Activated CD8-positive, alpha-beta memory T cell treated with anti-CD3 and anti-CD28 coated beads, Interleukin-2, amount 50 U/mL, for 1 hour (primary cell): ENCODE measurements around the gene SFMBT2.
"Not testable (repeated sequence)": the region's sequence is repeated elsewhere in the genome, so short reads cannot be mapped to it uniquely, and the experiment has no call there.

Experiments used
- DNase-seq: peaks from one replicate; pipeline ENCODE4 v3.0.0-alpha.2; 2020; ENCODE audit errors: extremely low read depth

The SFMBT2 gene

DNA sequence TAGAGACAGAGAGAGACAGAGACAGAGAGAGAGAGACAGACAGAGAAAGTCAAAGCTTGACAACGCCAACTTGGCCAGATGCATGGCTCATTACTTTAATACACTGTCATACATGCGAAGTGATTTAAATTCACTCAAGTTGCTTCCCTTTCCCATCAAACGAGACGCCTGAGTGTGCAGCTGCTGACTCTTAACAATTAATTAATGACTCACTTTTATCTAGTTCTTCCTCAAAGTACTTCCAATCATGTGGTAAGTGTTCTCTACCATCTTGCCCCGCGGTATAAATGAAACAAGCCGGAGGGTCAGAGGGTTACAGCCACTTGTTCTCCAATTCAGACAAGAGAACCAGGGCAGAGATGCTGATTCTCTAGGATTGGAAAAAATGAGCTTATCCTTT is 90.8 kb downstream of the SFMBT2 start:
- DNase-seq: no peak

DNA sequence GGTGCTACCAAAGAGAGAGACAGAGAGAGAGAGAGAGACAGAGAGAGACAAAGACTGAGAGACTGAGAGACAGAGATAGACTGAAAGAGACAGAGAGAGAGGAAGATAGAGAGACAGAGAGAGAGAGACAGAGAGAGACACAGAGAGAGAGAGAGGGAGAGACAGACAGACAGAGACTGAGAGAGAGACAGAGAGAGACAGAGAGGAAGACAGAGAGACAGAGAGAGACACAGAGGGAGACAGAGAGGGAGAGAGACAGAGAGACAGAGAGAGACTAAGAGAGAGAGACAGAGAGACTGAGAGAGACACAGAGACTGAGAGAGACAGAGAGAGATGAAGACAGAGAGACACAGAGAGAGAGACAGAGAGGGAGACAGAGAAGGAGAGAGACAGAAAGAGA is 91.2 kb downstream of the SFMBT2 start:
- DNase-seq: no peak

DNA sequence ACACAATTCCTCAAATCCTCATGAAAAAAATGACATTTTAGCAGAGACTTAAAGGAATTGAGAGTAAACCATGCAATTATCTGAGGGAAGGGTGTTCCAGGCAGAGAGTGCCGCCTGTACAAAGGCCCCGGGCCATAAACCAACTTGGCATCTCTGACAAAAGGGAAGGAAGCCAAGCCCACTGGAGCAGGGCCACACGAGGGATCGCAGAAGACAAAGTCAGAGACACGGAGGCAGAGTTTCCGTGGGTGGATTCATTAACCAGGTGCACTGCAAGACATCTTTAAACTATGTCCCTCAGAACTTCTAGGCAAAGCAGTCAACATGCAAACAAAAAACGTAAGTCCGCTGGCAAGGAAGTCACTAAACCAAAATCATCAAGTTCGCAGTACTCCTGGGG is 92.0 kb downstream of the SFMBT2 start:
- no peak for DNase-seq

DNA sequence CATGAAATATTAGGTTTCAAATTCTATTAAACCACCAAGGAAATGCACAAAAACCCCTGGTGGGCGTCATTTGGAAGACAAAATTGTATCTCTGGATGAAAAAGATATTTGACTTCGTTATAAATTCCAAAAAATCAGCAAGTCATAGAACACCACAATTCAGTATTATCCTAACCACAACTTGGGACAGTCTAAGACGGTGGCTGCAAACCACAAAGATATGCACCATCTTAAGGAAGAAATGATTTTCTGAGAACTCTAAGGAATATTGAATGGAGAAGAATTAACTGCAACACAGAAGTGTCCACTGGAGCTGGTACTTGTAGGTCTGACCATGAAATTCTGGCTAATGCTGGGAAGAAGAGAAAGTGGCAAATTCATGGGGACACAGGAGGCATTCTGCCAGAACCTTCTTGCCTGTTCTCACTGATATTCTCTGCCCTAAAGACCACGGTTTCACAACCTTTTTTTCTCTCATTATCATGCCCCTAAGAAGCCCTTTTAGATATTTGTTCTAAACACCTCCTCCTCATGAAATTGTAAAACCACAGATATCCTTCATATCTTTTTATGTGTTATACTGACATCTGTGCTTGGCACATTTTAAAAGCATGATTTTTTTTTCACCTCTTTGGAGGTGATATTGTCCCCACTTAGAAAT is 92.9 kb downstream of the SFMBT2 start:
- DNase-seq: no peak

DNA sequence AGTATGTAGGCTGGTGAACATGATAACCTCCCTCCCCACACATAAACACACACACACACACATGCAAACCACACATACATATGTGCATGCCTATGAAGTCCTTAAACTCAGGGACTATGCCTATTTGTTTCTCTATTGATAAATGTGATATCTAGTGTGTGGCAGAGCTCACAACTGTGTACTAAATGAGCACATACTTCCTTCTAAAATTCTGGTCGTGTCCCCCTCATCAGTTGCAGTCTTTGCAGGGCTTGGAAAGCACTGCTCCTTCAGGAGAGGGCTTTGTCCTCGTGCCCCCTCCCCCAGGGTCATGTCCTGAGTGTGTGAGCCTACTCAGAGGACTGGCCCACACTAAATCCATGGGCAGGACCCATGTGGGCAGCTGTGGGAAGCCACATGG is 94.0 kb downstream of the SFMBT2 start:
- no peak for DNase-seq

DNA sequence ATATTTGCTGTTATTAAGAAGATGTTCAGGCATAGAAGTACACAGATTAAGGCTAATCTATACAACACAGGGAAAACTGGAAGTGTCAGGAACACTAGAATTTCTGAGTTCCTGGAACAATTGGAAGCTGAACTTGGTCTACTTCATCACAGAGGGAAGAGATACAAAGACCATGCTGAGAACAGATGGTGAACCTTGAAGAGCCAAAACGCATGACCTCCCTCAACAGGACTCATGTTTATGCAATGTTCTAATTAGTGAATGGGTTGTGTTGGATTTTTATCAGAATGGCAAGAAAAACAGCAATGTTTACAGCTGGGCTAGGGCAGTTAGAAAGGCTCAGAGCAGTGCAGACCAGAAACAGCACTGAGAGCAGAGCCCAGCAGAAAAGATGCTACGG is 94.9 kb downstream of the SFMBT2 start:
- no peak for DNase-seq

DNA sequence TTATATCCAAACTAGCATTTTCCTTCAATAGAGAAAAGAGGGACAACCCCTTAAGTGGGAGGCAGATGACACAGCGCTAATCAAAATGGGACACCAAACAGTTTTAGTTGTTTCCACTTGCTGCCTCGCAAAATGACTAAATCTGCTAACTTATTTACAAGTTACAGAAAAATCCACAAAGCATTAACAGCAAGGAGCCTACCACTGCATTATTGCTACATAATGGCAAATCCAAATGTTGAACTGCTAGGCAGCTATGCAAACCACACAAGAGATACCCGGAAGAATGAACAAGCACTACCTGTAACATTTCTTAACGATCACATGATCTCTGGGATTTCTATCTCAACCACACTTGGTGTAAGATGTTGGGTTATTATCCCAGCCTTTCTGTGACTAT is 96.7 kb downstream of the SFMBT2 start:
- DNase-seq: no peak

DNA sequence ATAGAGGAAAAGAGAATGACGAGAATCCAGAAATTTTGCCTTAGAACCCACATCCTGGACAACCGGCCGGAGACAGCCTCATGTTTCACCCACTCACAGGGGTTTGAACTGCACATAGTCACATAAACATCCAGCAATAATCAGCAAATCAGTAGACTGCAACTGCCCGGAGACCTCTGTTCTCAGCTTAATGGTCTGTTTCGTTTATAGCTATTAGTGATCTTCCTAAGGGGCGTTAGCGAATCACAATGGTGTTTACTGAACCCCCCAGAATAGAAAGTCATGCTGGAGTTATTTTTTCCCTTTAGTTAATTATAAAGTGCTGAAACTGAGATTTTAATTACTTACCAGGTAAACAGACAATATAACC is 98.4 kb downstream of the SFMBT2 start:
- no peak for DNase-seq

DNA sequence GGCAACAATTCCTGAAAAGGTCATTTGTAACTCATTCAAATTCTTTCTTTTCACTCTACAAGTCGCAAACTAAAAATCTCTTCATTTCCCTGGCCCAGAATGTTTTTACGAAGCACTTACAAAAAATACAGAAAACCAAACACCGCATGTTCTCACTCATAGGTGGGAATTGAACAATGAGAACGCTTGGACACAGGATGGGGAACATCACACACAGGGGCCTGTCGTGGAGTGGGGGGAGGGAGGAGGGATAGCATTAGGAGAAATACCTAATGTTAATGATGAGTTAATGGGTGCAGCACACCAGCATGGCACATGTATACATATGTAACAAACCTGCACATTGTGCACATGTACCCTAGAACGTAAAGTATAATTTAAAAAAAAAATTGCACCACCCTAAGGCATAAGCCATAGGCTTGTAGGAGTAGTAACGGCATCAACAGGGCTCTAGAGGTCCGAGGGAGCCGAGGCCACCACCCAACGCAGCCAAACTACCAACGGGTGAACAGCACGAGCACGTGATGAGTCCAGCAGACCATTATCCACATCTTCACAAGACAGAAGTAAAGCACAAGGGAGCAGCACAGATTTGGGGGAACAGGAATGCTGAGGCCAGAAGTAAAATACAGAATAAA is 98.9 kb downstream of the SFMBT2 start:
- not testable (repeated sequence) for DNase-seq

DNA sequence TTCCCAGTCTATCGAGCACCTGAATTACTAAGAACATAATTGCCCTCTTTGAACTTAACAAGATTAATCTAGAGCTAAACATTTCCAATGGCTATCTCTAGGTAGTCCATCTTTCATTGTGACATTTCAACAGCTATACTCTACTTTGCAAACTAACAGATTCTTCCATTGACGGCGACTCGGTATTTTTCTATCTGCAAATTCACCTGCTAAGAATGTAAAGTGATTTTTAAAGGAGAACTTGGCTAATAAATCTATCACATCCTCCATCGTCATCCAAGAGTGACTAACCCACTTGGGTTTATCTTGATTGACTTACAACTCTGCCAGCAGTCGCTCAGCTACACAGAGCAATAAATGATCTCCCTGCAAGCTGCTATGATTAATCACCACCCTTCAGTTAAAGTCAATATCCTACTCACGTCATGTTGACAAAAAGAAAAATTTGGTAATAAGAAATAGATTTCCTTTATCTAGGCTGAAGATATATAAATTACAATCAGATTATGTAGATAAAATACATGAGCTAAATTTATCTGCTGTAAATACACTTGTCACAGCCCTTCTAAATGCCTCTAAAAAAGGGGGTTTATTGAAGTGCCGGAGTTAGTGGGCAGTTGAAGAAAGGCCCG is 99.5 kb downstream of the SFMBT2 start:
- no peak for DNase-seq

DNA sequence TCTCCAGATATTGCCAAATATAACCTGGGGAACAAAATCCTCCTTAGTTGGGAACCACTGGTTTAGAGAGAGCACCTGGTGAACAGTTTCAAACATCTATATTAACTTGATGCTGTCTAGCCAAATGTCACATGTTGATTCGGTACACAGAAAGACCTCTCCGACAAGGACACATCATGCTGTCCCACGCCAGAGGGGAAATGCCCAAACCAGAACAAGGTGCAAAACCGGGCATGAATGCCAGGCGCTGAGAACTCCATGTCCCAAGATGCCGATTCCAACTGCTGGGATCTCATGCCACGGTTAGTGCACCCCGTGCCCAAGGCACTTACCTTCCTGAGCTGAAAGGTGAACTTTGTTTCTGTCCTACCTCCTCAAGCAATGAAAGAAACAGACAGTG is 100.8 kb downstream of the SFMBT2 start:
- DNase-seq: no peak

DNA sequence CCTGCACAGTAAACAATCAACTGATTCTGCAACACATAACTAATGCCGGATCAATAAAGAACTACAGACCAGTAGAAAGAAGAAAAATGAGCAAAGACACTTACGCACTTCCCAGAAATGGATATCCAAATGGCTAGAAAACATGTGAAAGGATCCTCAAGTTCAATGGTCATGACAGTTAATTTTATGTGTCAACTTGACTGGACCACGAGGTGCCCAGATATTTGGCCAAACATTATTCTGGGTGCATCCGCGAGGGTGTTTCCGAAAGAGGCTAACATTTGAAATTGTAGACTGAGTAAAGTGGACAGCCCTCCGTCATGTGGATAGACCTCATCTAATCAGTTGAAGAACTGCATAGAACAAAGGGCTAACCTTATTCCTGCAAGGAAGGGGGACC is 102.0 kb downstream of the SFMBT2 start:
- no peak for DNase-seq

DNA sequence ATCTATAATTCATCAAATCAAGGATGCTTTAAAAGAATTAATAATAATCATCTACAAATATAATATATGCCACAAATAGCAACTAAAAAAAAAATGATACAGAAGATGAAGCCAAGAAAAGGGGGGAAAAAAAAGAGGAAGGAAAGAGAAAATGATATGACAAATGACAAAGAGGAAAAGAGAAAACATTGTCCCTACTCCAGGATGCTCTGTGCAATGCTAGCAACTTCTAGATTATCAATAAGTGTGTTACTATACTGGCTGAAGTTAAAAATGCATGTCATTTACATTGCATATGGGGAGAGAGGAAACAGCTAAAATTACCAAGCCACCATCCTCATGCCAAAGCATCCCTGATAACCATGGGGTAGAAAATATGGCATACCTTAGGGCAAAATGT is 104.2 kb downstream of the SFMBT2 start:
- DNase-seq: no peak

DNA sequence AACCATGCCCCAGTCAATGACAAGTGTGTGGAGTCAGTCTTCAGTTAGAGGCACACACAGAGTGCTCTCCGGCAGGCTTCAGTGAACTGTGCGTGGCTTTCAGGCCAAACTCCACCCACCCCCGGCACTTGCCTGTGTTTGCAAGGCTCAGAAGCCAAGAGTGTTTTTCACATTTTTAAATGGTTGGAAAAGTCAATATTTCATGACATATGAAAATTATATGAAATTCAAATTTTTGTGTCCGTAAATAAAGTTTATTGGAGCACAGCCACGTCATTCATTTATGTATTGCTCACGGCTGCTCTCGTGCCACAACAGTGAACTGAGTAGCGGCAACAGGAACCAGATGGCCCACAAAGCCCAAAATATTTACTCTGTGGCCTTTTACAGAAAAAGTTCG is 104.7 kb downstream of the SFMBT2 start:
- DNase-seq: no peak

DNA sequence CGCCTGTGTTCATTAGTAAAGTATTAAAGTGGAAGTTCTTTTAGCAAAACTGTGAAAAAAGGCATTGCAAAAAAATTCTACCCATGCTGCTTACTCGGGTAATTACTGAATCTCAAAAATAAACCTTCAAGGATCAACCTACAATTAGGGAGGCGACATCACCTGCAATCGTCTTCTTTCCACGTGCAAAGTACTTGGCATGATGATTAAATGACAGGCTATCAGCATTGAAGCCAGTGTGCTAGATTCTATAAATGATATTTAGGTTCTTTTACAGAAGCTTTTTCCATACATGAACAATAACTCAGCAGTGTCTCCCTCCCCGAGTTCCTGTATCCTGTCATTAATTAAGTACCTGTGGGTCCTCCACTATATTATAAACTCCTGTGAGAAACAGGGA is 105.8 kb downstream of the SFMBT2 start:
- no peak for DNase-seq

DNA sequence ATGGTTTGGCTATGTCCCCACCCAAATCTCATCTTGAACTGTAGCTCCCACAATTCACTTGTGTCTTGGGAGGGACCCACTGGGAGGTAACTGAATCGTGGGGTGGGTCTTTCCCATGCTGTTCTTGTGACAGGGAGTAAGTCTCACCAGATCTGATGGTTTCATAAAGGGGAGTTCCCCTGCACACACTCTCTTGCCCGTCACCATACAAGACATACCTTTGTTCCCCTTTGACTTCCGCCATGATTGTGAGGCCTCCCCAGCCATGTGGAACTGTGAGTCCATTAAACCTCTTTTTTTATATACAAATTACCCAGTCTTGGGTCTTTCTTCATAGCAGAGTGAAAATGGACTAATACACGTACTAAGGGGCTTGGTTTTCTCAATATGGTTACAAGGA is 106.7 kb downstream of the SFMBT2 start:
- DNase-seq: no peak

DNA sequence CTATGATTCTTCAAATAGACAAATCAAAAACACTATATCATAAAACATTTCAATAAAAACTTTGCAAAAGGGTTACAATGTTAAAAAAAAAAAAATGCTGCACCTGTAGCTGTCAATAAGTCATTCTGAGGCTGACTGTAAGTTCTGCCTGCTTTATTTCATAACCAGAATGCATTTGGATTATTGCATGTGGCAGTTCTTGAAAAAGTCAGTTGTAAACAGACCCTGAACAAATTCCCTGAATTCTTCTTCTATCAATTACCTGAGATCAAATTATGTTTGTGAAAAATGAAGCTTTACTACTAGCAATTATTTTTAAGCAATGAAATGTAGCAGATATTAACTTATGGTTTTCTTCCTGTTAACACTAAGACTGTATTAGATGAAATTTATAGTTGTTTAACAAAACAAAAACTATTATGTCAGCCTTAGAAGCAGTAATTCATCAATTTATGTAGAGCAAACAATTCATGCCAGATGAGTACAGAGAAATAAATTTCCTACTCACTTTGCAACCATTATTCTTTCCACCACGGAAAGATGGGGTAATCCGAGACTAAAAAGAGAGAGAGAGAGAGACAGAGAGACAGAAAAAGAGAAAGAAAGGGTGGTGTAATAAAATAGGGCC is 107.8 kb downstream of the SFMBT2 start:
- DNase-seq: no peak

DNA sequence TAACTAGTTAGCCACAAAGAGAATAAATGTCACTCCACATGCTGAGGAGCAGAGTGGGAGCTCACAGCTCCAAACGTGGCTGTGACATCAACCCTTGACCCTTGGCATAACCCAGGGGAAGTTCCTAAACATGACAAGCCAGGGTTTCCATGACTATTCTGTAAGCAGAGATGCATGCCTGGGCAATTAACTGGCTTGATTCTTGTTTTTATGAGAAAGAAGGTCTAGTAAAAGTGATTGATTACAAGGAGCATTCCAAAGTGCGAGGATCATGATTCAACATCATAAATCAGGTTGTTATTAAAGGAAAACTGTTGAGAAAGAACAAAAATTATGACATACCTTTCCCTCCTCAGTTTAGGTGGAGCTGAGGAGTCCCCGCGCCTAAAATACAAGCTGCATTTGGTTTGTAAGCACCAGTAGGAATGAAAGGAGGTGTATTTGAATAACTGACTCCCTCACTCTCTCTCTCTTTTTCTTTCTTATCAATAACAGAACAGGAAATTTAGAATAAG is 108.4 kb downstream of the SFMBT2 start:
- DNase-seq: no peak

DNA sequence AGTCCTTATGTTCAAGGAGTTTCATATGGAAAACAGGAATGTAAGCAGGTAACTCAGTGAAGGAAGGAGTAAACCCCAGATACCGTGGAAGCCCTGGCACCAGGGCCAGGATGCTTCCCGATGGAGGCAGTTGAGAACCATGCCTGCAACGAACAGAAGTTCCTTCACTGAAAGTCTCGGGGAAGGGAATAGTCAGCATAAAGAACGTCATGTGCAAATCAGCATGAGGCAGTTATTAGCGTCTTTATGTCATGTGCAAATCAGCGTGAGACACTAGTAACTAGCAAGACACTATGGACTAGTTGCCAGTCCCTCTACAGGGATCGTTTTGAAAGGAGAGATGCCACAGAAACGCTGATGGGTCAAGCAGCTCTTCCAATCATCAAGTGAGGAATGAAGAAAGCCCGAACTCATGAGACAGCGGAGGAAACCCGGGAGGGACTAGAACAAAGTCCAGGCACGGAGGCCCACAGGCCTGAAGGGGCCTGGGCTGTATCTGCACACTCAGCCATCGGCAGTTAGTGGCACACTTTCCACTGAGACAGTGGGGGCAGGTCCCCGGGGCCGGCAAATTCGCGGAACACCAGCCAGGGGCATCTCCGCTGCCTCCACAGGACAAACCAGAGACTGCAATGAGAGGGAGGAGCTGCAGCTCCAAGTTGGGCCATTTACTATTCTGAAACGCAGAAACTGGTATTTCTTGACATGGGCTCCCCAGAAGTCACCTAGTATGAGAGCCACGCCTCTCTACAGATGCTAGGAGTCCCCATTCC is 109.6 kb downstream of the SFMBT2 start:
- DNase-seq: no peak

DNA sequence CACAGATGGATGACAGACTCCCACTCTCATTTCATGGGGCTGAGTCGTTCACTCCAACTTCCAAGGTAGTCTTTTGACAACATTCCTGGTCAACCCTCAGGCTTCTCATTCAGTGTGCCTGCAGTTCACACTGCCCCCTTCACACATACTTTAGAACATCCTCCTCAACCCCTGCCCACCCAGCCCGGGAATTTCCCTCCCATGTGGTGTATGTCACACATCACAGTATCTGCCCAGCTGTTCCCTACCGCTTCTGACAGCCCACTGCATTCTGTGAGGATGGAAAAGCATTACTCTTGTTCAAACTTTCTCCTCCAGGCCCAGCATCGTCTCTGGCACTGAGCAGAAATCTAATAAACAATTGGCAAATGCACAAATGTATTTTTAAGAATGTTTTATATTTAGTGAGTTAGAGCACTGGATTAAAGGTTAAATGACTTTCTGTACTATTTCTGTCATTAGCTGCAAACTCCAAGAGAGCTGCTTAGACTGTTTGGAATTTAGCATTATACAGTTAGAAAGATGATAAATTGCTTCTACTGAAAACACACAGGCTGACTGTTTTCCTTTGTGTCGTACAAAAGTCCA is 110.4 kb downstream of the SFMBT2 start:
- no peak for DNase-seq

DNA sequence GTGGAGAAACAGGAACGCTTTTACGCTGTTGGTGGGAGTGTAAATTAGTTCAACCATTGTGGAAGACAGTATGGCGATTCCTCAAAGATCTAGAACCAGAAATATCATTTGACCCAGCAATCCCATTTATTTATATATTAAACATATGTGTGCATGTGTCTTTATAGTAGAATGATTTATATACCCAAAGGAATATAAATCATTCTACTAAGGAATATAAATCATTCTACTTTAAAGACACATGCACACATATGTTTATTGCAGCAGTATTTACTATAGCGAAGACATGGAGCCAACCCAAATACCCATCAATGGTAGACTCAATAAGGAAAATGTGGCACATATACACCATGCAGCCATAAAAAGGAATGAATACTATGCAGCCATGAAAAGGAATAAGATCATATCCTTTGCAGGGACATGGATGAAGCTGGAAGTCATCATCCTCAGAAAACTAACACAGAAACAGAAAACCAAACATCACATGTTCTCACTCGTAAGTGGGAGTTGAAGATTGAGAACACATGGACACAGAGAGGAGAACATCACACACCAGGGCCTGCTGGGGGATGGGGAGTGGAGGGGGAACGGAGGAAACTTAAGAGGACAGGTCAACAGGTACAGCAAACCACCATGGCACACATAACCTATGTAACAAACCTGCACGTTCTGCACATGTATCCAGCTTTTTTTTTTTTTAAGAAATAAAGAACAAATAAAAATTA is 111.1 kb downstream of the SFMBT2 start:
- DNase-seq: not testable (repeated sequence)
